Caco-2 (cell line): ENCODE results near the gene KNL1. TPM values are rescaled to one million over a fixed set of nuclear protein-coding genes. Genes with fewer than 3 reads are reported as not detected.
"Not testable (repeated sequence)": the region's sequence is repeated elsewhere in the genome, so short reads cannot be mapped to it uniquely, and the experiment has no call there.

ENCODE experiments used
- BruUV-seq: library from RNA; stranded (reverse); fragments of 400-500 nt; replicated peaks from 2 replicates; lab custom pipeline; 2021; lab: Mats Ljungman, UMichigan
- CTCF ChIA-PET: fragments of 300-600 bp; sonication (Branson Sonifier 250); formaldehyde crosslinking; loops from one replicate; lab custom pipeline; 2022; ENCODE audit warnings: antibody characterized with exemption; lab: Charles Lee
- POLR2A ChIA-PET: fragments of 300-600 bp; sonication (Branson Sonifier 250); formaldehyde crosslinking; loops from one replicate; lab custom pipeline; 2022; ENCODE audit warnings: antibody characterized with exemption; lab: Charles Lee
- DNase-seq, 2 experiments: peaks; one replicate each; pipeline versions ENCODE4 v3.0.0 to v3.0.0-alpha.2; 2020 to 2022
- H3K27me3 ChIP-seq: replicated peaks from 2 replicates; pipeline ENCODE4 v1.6.0; 2011; ENCODE audit warnings: low read length; ENCODE audit not compliant: control insufficient read depth, insufficient read depth
- H3K36me3 ChIP-seq: 2 replicates; pipeline ENCODE4 v1.5.1; 2011; ENCODE audit warnings: low read length; ENCODE audit not compliant: control insufficient read depth, insufficient read depth
- H3K4me1 ChIP-seq: fragments of 250-450 bp; sonication (Bioruptor Pico); 2 replicates; pipeline ENCODE4 v1.5.1; 2020; ENCODE audit warnings: mild to moderate bottlenecking
- H3K4me3 ChIP-seq: 2 replicates; pipeline ENCODE4 v1.5.1; 2011; ENCODE audit warnings: low read depth, mild to moderate bottlenecking, control low read depth, low read length
- H3K9me3 ChIP-seq: fragments of 250-450 bp; sonication (Bioruptor Pico); 2 replicates; pipeline ENCODE4 v1.5.1; 2020; ENCODE audit warnings: mild to moderate bottlenecking, moderate library complexity
- H3K27ac Mint-ChIP-seq: one replicate; pipeline ENCODE4 v1.8.0; 2022; ENCODE audit warnings: mixed read lengths; ENCODE audit not compliant: unreplicated experiment
- H3K27me3 Mint-ChIP-seq: one replicate; pipeline ENCODE4 v1.8.0; 2022; ENCODE audit warnings: mixed read lengths; ENCODE audit not compliant: insufficient read depth, unreplicated experiment
- H3K36me3 Mint-ChIP-seq: one replicate; pipeline ENCODE4 v1.8.0; 2022; ENCODE audit warnings: mild to moderate bottlenecking, mixed read lengths; ENCODE audit not compliant: insufficient read depth, unreplicated experiment
- H3K4me1 Mint-ChIP-seq: one replicate; pipeline ENCODE4 v1.8.0; 2022; ENCODE audit warnings: low read depth, mixed read lengths; ENCODE audit not compliant: unreplicated experiment
- H3K4me3 Mint-ChIP-seq: one replicate; pipeline ENCODE4 v1.8.0; 2022; ENCODE audit warnings: mild to moderate bottlenecking, moderate library complexity, mixed read lengths; ENCODE audit not compliant: unreplicated experiment
- H3K9me3 Mint-ChIP-seq: one replicate; pipeline ENCODE4 v1.8.0; 2022; ENCODE audit warnings: mixed read lengths; ENCODE audit not compliant: unreplicated experiment
- intact Hi-C: fragments of 100-400 bp; cut with micrococcal nuclease; formaldehyde crosslinking; loops from one replicate; pipeline ENCODE4 v1.10.0; 2022; ENCODE audit not compliant: unreplicated experiment
- total RNA-seq: library from RNA; stranded (reverse); gene quantifications from 2 replicates; pipeline ENCODE4 v1.2.3, GENCODE V29; 2022
- TF ChIP-seq, protein P1 (sequence below), 2 experiments: fragments of 200-600 bp in 1 of 2; IDR thresholded peaks; 1 replicate in 1 of 2; 2 replicates in 1 of 2; pipeline versions ENCODE4 v1.5.1 to v1.8.0; 2011 to 2022; ENCODE audit warnings: antibody characterized with exemption in 1 of 2, control low read depth in 1 of 2, inconsistent platforms in 1 of 2, low read depth in 1 of 2, low read length in 1 of 2, mild to moderate bottlenecking in 1 of 2, moderate library complexity in 1 of 2; ENCODE audit not compliant: insufficient read depth in 1 of 2, severe bottlenecking in 1 of 2, unreplicated experiment in 1 of 2

Gene KNL1
- total RNA-seq, 1 experiment from 2014 or later, result 29.5 TPM

DNA sequence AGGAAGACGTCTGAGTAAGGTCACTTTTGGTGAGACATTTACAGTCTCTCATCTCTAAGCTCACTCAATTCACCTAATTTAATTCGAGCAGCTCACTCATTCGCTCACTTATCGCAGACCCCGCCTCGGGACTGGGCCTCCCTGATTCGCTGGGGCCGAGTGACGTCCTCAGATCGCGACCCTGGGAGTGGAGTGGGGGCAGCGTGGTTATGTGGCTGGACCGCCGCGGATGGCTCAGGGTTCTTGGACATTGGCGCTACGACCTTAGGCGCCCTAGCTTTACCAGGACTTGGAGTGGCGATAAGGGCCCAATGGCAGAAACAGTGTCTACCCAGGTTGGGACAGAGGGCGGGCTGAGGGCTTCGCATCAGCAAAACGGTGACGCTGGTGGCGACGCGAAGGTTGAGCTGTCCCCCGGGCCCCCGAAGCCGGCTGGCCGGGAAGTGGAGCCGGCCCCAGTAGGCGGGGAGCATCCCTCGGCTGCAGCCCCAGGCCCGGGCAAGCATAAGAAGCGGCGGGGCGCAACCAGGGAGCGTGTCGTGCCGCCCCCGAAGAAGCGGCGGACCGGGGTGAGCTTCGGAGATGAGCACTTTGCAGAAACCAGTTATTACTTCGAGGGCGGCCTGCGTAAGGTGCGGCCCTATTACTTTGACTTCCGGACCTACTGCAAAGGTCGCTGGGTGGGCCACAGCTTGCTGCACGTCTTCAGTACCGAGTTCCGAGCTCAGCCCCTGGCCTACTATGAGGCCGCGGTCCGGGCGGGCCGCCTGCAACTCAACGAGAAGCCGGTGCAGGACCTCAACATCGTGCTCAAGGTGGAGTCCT is 24.7 kb upstream of the KNL1 start, which contains the start of gene RPUSD2:
Gene RPUSD2 (plus strand): TSS at position 171 of the 825 bp plus-strand sequence. CDS start 39 bp downstream, at position 210.
- ChIA-PET CTCF (interaction anchor here (0.6 to 1.5 kb wide), 5 partner anchors 11 to 96 kb away, joined by 3 to 15 read pairs (median 4); no protein-coding TSS in a partner anchor), POLR2A (interaction anchor here (0.6 to 1.5 kb wide), 6 partner anchors 15 to 531 kb away, joined by 3 to 13 read pairs (median 4); partner anchors contain the start of gene RAD51)
- peak within 1 kb of the TSS; percentile 91 for H3K4me3 Mint-ChIP-seq
- no peaks in the 10 kb centered on the region for H3K27me3 Mint-ChIP-seq
- H3K9me3 Mint-ChIP-seq, result no peaks in the 10 kb centered on the region
- TF ChIP-seq, protein P1, sequence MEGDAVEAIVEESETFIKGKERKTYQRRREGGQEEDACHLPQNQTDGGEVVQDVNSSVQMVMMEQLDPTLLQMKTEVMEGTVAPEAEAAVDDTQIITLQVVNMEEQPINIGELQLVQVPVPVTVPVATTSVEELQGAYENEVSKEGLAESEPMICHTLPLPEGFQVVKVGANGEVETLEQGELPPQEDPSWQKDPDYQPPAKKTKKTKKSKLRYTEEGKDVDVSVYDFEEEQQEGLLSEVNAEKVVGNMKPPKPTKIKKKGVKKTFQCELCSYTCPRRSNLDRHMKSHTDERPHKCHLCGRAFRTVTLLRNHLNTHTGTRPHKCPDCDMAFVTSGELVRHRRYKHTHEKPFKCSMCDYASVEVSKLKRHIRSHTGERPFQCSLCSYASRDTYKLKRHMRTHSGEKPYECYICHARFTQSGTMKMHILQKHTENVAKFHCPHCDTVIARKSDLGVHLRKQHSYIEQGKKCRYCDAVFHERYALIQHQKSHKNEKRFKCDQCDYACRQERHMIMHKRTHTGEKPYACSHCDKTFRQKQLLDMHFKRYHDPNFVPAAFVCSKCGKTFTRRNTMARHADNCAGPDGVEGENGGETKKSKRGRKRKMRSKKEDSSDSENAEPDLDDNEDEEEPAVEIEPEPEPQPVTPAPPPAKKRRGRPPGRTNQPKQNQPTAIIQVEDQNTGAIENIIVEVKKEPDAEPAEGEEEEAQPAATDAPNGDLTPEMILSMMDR (IDR thresholded peaks at IDR 0.05; ENCODE audit: insufficient read depth in 1 of 2, low read depth in 1 of 2, low read length in 1 of 2, severe bottlenecking in 1 of 2, unreplicated experiment in 1 of 2), result no peak
- peak within 1 kb of the TSS; percentile 97 for H3K4me3 ChIP-seq
- H3K4me1 Mint-ChIP-seq, result peaks cover 16% of the 10 kb centered on the region
- peak within 1 kb of the TSS; percentile 93 for H3K27ac Mint-ChIP-seq
- intact Hi-C loops, result loop anchor here (1.0 to 10.0 kb wide), 2 partner anchors 13 to 195 kb away; partner anchors contain the start of genes C15orf62 and GCHFR
- peaks cover 5% of the 10 kb centered on the region for H3K36me3 ChIP-seq
- DNase-seq, result peak; percentile 92 to 93
- no peaks in the 10 kb centered on the region for H3K9me3 ChIP-seq
- peaks cover 40% of the 10 kb centered on the region for H3K36me3 Mint-ChIP-seq
- no peaks in the 10 kb centered on the region for H3K27me3 ChIP-seq
- TSS peak; percentile 72 for BruUV-seq
- no peaks in the 10 kb centered on the region for H3K4me1 ChIP-seq

DNA sequence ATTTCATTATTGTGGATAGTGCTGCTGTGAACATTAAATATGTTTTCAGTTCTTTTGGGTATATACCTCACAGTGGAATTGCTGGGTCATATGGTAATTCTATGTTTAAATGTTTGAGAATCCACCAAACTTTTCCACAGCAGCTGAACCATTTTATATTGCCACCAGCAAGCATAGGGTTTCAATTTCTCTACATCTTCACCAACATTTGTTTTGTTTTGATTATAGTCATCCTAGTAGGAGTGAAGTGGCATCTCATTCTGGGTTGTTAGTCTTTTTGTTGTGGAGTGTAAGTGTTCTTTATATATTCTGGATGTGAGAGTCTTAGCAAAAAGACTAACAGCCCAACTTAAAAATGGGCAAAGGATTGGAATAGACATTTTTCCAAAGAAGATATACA is 18.9 kb upstream of the KNL1 start:
- TF ChIP-seq, protein P1 (IDR thresholded peaks at IDR 0.05; ENCODE audit: insufficient read depth in 1 of 2, low read depth in 1 of 2, low read length in 1 of 2, severe bottlenecking in 1 of 2, unreplicated experiment in 1 of 2), result no peak
- Histone ChIP-seq H3K27me3 (no peaks in the 10 kb centered on the region), H3K36me3 (peaks cover 5% of the 10 kb centered on the region), H3K4me3 (no peak overlapping the region), H3K9me3 (no peaks in the 10 kb centered on the region), H3K4me1 (no peaks in the 10 kb centered on the region)
- no peaks in the 10 kb centered on the region for H3K27me3 Mint-ChIP-seq
- ChIA-PET POLR2A (no interaction called here), CTCF (no interaction called here)
- BruUV-seq, result no TSS peak
- no peak for DNase-seq
- intact Hi-C loops, result no loop called here
- H3K9me3 Mint-ChIP-seq, result no peaks in the 10 kb centered on the region
- H3K4me1 Mint-ChIP-seq, result no peaks in the 10 kb centered on the region
- H3K27ac Mint-ChIP-seq, result no peak overlapping the region
- no peak overlapping the region for H3K4me3 Mint-ChIP-seq
- H3K36me3 Mint-ChIP-seq, result peaks cover 28% of the 10 kb centered on the region

DNA sequence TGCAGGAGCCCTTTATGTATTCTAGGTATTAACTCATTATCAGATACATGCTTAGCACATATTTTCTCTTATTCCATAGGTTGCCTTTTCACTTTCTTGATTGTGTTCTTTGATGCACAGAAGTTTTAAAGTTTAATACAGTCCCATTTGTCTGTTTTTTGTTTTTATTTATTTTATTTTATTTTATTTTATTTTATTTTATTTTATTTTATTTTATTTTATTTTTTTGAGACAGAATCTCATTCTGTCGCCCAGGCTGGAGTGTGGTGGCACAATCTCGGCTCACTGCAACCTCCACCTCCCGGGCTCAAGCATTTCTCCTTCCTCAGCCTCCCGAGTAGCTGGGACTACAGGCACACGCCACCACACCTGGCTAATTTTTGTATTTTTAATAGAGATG is 17.1 kb upstream of the KNL1 start:
- H3K4me3 ChIP-seq, H3K4me3 Mint-ChIP-seq, H3K9me3 Mint-ChIP-seq, H3K4me1 Mint-ChIP-seq, CTCF ChIA-PET, H3K4me1 ChIP-seq, DNase-seq, H3K27me3 Mint-ChIP-seq, BruUV-seq, H3K27me3 ChIP-seq, H3K36me3 ChIP-seq, H3K9me3 ChIP-seq, H3K27ac Mint-ChIP-seq, intact Hi-C loops, POLR2A ChIA-PET: not testable (repeated sequence)
- peaks cover 27% of the 10 kb centered on the region for H3K36me3 Mint-ChIP-seq
